ENCODE measurements around the gene CCBE1. TPM values are rescaled to one million over a fixed set of nuclear protein-coding genes. Genes with fewer than 3 reads are reported as not detected.

CCBE1 gene
- total RNA-seq, 2 donors from 2014 or later: 1.6 to 1.8 TPM

- no peak for ATAC-seq (ENCODE audit: insufficient number of reproducible peaks, low FRiP score, low read depth)
- DNase-seq (ENCODE audit: low spot score): no peak
- H3K36me3 ChIP-seq: no peaks in the 10 kb centered on the region
- no peaks in the 10 kb centered on the region for H3K27me3 ChIP-seq (replicated peaks; ENCODE audit: insufficient read depth)
- no peaks in the 10 kb centered on the region for H3K9me3 ChIP-seq
- H3K27ac ChIP-seq: no peak overlapping the region
- TF ChIP-seq CTCF (IDR thresholded peaks at IDR 0.05): no peak
- H3K4me1 ChIP-seq (ENCODE audit: control insufficient read depth in 1 of 2, low read depth in 2 of 2): no peaks in the 10 kb centered on the region
- H3K4me3 ChIP-seq: no peak overlapping the region
Observed at GRCh38 chr18:59659508-59660170, 37.6 kb downstream of the CCBE1 start.

GRCh38 chr18:59658941-59659340, 38.3 kb downstream of the CCBE1 start:
- Histone ChIP-seq H3K9me3 (no peaks in the 10 kb centered on the region), H3K27ac (no peak overlapping the region), H3K4me3 (no peak overlapping the region), H3K36me3 (no peaks in the 10 kb centered on the region), H3K27me3 (replicated peaks; ENCODE audit: insufficient read depth) (no peaks in the 10 kb centered on the region), H3K4me1 (ENCODE audit: control insufficient read depth in 1 of 2, low read depth in 2 of 2) (no peaks in the 10 kb centered on the region)
- DNase-seq (ENCODE audit: low spot score) (no peak), ATAC-seq (ENCODE audit: insufficient number of reproducible peaks, low FRiP score, low read depth) (no peak)
- no peak for TF ChIP-seq CTCF (IDR thresholded peaks at IDR 0.05)

GRCh38 chr18:59657012-59657411, 40.2 kb downstream of the CCBE1 start:
- H3K27me3 ChIP-seq (replicated peaks; ENCODE audit: insufficient read depth): no peaks in the 10 kb centered on the region
- no peak for DNase-seq (ENCODE audit: low spot score)
- no peaks in the 10 kb centered on the region for H3K36me3 ChIP-seq
- no peaks in the 10 kb centered on the region for H3K9me3 ChIP-seq
- no peak for TF ChIP-seq CTCF (IDR thresholded peaks at IDR 0.05)
- H3K4me1 ChIP-seq (ENCODE audit: control insufficient read depth in 1 of 2, low read depth in 2 of 2): no peaks in the 10 kb centered on the region
- H3K4me3 ChIP-seq: no peak overlapping the region
- ATAC-seq (ENCODE audit: insufficient number of reproducible peaks, low FRiP score, low read depth): no peak
- no peak overlapping the region for H3K27ac ChIP-seq

- Histone ChIP-seq H3K27me3 (replicated peaks; ENCODE audit: insufficient read depth) (no peaks in the 10 kb centered on the region), H3K36me3 (no peaks in the 10 kb centered on the region), H3K9me3 (no peaks in the 10 kb centered on the region), H3K4me3 (no peak overlapping the region), H3K4me1 (ENCODE audit: control insufficient read depth in 1 of 2, low read depth in 2 of 2) (no peaks in the 10 kb centered on the region), H3K27ac (no peak overlapping the region)
- no peak for ATAC-seq (ENCODE audit: insufficient number of reproducible peaks, low FRiP score, low read depth)
- no peak for TF ChIP-seq CTCF (IDR thresholded peaks at IDR 0.05)
- DNase-seq (ENCODE audit: low spot score): no peak
Observed at GRCh38 chr18:59656373-59656887, 40.8 kb downstream of the CCBE1 start.

- H3K27me3 ChIP-seq (replicated peaks; ENCODE audit: insufficient read depth): no peaks in the 10 kb centered on the region
- DNase-seq (ENCODE audit: low spot score) (no peak), ATAC-seq (ENCODE audit: insufficient number of reproducible peaks, low FRiP score, low read depth) (no peak)
- no peaks in the 10 kb centered on the region for H3K9me3 ChIP-seq
- no peaks in the 10 kb centered on the region for H3K36me3 ChIP-seq
- H3K27ac ChIP-seq: no peak overlapping the region
- no peak overlapping the region for H3K4me3 ChIP-seq
- TF ChIP-seq CTCF (IDR thresholded peaks at IDR 0.05): no peak
- no peaks in the 10 kb centered on the region for H3K4me1 ChIP-seq (ENCODE audit: control insufficient read depth in 1 of 2, low read depth in 2 of 2)
Observed at GRCh38 chr18:59655676-59656075, 41.5 kb downstream of the CCBE1 start.

Measured in thoracic aorta (tissue), 2 donors.